ENCODE data around the gene HNRNPUL1.

The HNRNPUL1 gene

DNA sequence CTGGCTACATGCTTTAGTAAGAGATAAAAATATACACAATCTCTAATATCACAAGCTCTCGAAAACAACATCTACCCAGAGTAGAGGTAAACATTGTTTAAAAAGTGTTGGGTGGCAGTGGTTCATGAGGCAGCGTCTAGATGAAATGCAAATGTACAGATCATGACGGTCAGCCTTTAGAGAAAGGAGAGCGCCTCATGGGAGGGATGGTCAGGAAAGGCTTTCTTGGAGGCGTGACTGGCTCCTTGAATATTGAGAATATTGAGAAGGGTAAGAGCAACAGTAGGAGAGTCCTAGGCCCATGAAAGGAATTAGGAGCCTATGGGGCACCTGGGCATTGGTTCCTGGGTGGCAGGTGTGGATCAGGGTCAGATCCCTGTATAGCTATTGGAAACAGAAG lies 10.6 kb downstream of the HNRNPUL1 start:
- Histone ChIP-seq H3K27ac (ENCODE audit: low read depth, low read length, poor library complexity, severe bottlenecking) (no peak overlapping the region), H3K4me3 (ENCODE audit: low read depth, low read length, poor library complexity, severe bottlenecking) (no peak overlapping the region), H3K4me2 (ENCODE audit: low read length) (no peak overlapping the region), H3K27me3 (ENCODE audit: insufficient read depth, low read length) (no peaks in the 10 kb centered on the region), H2AFZ (ENCODE audit: low read length) (no peak overlapping the region), H4K20me1 (ENCODE audit: insufficient read depth, low read length) (no peaks in the 10 kb centered on the region), H3K9me2 (ENCODE audit: low read depth, low read length) (no peaks in the 10 kb centered on the region), H3F3A (ENCODE audit: insufficient read depth, low read length) (no peaks in the 10 kb centered on the region), H3K79me2 (ENCODE audit: insufficient read depth, low read length) (no peaks in the 10 kb centered on the region), H3K9me3 (ENCODE audit: low read length) (no peaks in the 10 kb centered on the region), H3K9ac (ENCODE audit: low read length) (no peak overlapping the region), H3K4me1 (ENCODE audit: insufficient read depth, low read length, severe bottlenecking) (no peaks in the 10 kb centered on the region), H3K36me3 (ENCODE audit: insufficient read depth, low read length) (peaks cover 100% of the 10 kb centered on the region)
- TF ChIP-seq EZH2 (IDR thresholded peaks at IDR 0.05; ENCODE audit: borderline replicate concordance, low read length), result no peak
- TF ChIP-seq, protein P1, sequence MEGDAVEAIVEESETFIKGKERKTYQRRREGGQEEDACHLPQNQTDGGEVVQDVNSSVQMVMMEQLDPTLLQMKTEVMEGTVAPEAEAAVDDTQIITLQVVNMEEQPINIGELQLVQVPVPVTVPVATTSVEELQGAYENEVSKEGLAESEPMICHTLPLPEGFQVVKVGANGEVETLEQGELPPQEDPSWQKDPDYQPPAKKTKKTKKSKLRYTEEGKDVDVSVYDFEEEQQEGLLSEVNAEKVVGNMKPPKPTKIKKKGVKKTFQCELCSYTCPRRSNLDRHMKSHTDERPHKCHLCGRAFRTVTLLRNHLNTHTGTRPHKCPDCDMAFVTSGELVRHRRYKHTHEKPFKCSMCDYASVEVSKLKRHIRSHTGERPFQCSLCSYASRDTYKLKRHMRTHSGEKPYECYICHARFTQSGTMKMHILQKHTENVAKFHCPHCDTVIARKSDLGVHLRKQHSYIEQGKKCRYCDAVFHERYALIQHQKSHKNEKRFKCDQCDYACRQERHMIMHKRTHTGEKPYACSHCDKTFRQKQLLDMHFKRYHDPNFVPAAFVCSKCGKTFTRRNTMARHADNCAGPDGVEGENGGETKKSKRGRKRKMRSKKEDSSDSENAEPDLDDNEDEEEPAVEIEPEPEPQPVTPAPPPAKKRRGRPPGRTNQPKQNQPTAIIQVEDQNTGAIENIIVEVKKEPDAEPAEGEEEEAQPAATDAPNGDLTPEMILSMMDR (IDR thresholded peaks at IDR 0.05; ENCODE audit: low read length), result no peak

DNA sequence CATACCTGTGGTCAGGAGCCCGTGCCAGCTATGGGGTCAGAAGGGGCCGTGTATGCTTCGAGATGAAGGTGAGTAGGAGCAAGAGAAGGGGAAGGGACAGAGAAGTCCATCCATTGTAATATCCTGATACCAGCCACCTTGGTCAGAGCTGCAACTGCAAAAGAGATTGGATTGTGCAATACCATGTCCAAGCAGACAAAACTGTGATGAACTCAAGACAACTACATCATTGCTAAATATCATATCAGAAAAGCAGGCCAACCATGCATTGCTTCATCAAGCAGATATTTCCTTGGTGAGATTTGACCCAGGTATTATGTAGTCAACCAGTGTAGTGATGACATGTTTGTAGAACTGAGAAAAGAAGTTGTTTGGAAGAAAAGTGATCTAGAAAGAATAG lies 12.1 kb downstream of the HNRNPUL1 start:
- peaks cover 100% of the 10 kb centered on the region for H3K36me3 ChIP-seq (ENCODE audit: insufficient read depth, low read length)
- H3K9ac ChIP-seq (ENCODE audit: low read length), result no peak overlapping the region
- no peaks in the 10 kb centered on the region for H3K9me3 ChIP-seq (ENCODE audit: low read length)
- no peak overlapping the region for H2AFZ ChIP-seq (ENCODE audit: low read length)
- H3K4me1 ChIP-seq (ENCODE audit: insufficient read depth, low read length, severe bottlenecking), result no peaks in the 10 kb centered on the region
- no peak overlapping the region for H3K27ac ChIP-seq (ENCODE audit: low read depth, low read length, poor library complexity, severe bottlenecking)
- no peak overlapping the region for H3K4me2 ChIP-seq (ENCODE audit: low read length)
- TF ChIP-seq, protein P1 (IDR thresholded peaks at IDR 0.05; ENCODE audit: low read length), result no peak
- TF ChIP-seq EZH2 (IDR thresholded peaks at IDR 0.05; ENCODE audit: borderline replicate concordance, low read length), result no peak
- no peak overlapping the region for H3K4me3 ChIP-seq (ENCODE audit: low read depth, low read length, poor library complexity, severe bottlenecking)
- no peaks in the 10 kb centered on the region for H3K9me2 ChIP-seq (ENCODE audit: low read depth, low read length)
- H3F3A ChIP-seq (ENCODE audit: insufficient read depth, low read length), result no peaks in the 10 kb centered on the region
- H3K27me3 ChIP-seq (ENCODE audit: insufficient read depth, low read length), result no peaks in the 10 kb centered on the region
- H4K20me1 ChIP-seq (ENCODE audit: insufficient read depth, low read length), result no peaks in the 10 kb centered on the region
- H3K79me2 ChIP-seq (ENCODE audit: insufficient read depth, low read length), result no peaks in the 10 kb centered on the region

DNA sequence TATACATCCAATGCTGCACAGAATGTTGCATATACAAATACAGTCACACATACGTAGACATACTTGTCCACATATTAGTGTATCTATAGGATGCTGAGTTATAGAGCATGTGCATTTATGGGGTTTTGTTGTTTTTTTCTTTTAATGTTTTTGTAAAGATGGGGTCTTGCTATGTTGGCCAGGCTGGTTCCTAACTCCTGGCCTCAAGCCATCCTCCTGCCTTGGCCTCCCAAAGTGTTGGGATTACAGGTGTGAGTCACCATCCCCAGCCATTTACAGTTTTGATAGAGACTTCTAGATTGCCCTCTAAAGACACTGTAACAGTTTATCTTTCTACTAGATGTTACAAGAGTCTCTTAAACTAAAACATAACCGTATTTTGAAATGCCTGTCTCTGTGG lies 14.3 kb downstream of the HNRNPUL1 start:
- Histone ChIP-seq H3K4me3 (ENCODE audit: low read depth, low read length, poor library complexity, severe bottlenecking) (no peak overlapping the region), H3F3A (ENCODE audit: insufficient read depth, low read length) (no peaks in the 10 kb centered on the region), H3K36me3 (ENCODE audit: insufficient read depth, low read length) (peaks cover 99% of the 10 kb centered on the region), H3K9me3 (ENCODE audit: low read length) (no peaks in the 10 kb centered on the region), H3K4me2 (ENCODE audit: low read length) (no peak overlapping the region), H3K27ac (ENCODE audit: low read depth, low read length, poor library complexity, severe bottlenecking) (no peak overlapping the region), H2AFZ (ENCODE audit: low read length) (no peak overlapping the region), H3K4me1 (ENCODE audit: insufficient read depth, low read length, severe bottlenecking) (no peaks in the 10 kb centered on the region), H4K20me1 (ENCODE audit: insufficient read depth, low read length) (no peaks in the 10 kb centered on the region), H3K27me3 (ENCODE audit: insufficient read depth, low read length) (no peaks in the 10 kb centered on the region), H3K79me2 (ENCODE audit: insufficient read depth, low read length) (no peaks in the 10 kb centered on the region), H3K9ac (ENCODE audit: low read length) (no peak overlapping the region), H3K9me2 (ENCODE audit: low read depth, low read length) (no peaks in the 10 kb centered on the region)
- TF ChIP-seq, protein P1 (IDR thresholded peaks at IDR 0.05; ENCODE audit: low read length), result no peak
- TF ChIP-seq EZH2 (IDR thresholded peaks at IDR 0.05; ENCODE audit: borderline replicate concordance, low read length), result no peak
